Ovary (tissue), 3 donors: ENCODE data around the gene DEPDC1B.

ENCODE experiments used
- CTCF ChIP-seq, 3 donors: fragments of 450-650 bp in 2 of 3; fragments of 200-600 bp in 1 of 3; IDR thresholded peaks; one replicate each; pipeline versions ENCODE4 v1.5.1 to v1.8.0; 2016 to 2022; ENCODE audit warnings: antibody characterized with exemption in 3 of 3, mild to moderate bottlenecking in 1 of 3
- POLR2A ChIP-seq: fragments of 450-650 bp; IDR thresholded peaks from one replicate; pipeline ENCODE4 v1.6.1; 2017; ENCODE audit warnings: antibody characterized with exemption, mild to moderate bottlenecking, moderate library complexity
- donor health status: DM: no; HTN: no; CAD: no.

- no peak for TF ChIP-seq CTCF (IDR thresholded peaks at IDR 0.05)
- TF ChIP-seq POLR2A, result no peak
These were observed 102.2 kb downstream of the DEPDC1B start for GRCh38 chr5:60597572-60598320.
